SIG-M5 (cell line): ENCODE results near the gene CAMSAP2.

Source experiments
- DNase-seq: peaks from one replicate; lab custom pipeline; 2025; lab: John Stamatoyannopoulos, UW

The CAMSAP2 gene

DNA sequence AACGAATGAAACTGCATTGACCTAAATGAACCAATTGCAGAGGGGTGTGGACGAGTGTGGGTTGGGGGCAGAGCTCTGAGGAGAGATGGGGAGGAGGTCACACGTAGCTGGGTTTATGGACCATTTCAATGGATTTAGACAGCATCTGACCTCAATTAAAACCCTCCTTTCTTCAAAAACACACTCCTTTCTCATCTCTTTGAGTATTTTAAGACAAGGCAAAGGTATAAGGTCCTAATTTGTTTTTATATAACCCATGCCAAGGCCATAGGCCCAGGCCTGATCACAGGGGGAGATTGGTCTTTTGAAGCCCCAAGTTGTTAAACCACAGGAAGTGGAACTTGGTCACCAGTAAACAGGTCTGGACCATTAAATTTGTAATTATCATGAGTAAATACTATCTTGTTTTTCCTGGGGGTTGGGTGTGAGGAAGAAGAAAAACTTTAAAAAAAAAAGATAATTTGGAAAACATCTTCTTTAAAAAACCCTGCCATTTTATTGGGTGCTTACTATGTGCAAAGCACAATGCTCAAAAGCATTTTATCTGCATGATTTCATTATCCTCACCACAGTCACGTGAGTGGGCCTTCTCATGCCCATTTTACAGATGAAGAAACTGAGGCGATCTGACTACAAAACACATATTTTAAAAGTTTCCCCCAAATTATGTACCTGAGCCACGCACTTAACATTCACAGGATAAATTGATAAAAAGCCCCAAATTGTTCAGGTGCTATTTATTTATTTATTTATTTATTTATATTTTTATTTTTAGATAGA lies 147.1 kb downstream of the CAMSAP2 start:
- DNase-seq: no peak

DNA sequence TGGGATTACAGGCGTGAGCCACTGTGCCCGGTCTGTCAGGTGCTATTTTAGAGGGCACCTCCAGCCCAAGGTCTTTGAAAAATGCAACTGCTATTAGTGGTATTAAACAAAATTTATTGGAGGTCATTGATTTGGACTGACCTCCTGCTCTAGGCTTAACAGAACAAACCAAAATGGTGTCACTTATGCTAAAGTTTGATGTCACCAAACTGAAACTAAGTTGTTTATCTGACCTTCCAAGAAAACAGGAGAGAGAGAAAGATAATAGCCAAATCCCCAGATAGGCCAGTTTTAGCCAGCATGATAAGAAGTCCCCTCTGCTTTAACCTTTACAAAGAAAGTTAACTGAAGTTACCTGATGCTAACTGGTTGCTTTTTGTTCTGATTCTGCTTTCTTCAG lies 147.9 kb downstream of the CAMSAP2 start:
- DNase-seq: no peak

DNA sequence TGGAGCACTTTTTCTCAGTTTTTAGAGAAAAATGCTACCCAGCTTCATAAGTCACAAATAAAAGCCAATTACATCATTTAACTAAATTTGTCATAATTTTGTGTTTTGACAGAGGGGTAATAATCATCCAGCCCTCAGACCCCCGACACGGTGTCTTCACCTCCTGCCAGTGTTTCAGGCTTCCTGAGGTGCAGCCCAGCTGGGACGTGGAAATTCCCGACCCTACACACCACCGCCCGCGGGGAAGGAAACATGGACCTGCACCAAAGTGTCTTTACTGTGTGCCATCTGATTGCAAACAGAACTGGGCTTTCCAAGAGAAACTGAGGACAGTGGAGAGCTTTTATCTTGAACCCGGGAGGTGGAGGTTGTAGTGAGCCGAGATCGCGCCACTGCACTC lies 148.3 kb downstream of the CAMSAP2 start:
- no peak for DNase-seq

DNA sequence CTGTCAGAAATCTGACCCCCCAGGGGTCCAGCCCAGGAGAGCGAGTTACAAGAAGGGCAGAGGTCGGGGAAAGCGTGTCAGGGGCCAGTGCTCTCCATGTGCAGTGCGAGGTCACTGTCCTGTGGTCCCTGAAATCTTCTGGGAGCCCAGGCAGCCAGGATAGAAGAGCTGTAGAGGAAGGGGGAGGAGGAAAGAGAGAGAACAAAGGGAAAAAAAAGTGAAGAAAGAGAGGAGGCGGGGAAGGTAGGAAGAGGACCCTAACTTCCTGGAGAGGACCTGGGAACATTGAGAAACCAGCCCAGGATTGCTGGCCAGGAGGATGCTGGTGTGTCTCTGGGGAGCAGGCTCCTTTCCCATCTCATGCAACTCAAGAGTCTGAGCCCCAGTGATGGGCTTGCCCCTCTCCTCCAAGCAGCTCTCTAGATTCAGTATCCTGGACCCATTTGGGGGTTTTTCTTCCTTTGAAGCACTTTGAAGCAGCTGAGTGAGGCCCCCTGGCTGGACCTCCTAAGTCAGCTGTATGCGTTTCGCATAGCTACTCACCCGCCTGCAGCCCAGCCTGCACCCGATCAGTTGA lies 149.2 kb downstream of the CAMSAP2 start:
- no peak for DNase-seq

DNA sequence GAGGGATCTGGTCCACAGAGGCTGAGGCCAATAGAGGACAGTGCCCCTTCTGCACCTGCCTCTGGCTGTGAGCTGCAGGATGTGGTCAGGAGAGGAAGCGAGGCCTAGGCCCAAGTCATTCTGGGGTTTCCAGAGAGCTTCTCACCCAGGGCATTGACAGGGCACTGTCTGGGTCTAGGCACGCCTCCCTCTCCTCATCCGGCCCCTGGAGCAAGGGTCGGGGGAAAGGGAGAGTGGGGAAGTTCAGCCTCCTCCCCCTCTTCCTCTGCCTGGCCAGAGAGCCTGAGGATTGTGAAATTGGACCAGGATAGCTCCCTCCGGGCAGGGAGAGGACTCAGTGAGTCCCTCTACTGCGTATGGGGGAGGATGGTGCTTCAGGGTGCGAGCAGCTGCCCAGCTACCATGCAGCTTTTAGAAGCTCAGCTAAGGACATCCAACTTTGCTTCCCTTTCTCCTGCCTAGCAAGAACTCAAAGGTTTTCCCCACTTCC lies 149.7 kb downstream of the CAMSAP2 start:
- peak; percentile 94 for DNase-seq

DNA sequence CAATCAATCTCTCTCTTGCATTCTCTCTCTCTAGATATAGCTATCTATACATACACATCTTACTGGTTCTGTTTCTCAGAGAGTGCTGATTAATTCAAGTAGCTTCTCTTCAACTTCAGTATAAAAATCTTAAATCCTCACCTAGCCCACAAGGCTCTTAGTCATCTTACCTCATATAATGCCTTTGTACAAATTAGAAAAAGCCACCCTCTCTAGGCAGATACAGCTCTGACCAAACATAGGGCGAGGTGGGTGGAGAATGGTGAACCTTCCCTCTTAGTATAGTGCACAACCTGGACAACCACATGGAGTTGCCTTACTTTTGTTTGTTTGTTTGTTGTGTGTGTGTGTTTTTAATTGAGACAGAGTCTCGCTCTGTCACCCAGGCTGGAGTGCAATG lies 150.9 kb downstream of the CAMSAP2 start:
- no peak for DNase-seq

DNA sequence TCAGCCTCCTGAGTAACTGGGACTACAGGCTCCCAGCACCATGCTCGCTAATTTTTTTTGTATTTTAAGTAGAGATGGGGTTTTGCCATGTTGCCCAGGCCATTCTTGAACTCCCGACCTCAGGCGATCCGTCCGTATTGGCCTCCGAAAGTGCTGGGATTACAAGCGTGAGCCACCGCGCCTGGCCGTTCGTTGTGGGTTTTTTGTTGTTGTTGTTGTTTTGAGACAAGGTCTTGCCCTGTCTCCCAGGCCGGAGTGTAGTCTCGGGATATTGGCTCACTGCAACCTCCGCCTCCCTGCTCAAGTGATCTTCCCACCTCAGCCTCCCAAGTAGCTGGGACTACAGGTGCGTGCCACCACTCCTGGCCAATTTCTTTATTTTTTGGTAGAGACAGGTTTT lies 151.3 kb downstream of the CAMSAP2 start:
- no peak for DNase-seq

DNA sequence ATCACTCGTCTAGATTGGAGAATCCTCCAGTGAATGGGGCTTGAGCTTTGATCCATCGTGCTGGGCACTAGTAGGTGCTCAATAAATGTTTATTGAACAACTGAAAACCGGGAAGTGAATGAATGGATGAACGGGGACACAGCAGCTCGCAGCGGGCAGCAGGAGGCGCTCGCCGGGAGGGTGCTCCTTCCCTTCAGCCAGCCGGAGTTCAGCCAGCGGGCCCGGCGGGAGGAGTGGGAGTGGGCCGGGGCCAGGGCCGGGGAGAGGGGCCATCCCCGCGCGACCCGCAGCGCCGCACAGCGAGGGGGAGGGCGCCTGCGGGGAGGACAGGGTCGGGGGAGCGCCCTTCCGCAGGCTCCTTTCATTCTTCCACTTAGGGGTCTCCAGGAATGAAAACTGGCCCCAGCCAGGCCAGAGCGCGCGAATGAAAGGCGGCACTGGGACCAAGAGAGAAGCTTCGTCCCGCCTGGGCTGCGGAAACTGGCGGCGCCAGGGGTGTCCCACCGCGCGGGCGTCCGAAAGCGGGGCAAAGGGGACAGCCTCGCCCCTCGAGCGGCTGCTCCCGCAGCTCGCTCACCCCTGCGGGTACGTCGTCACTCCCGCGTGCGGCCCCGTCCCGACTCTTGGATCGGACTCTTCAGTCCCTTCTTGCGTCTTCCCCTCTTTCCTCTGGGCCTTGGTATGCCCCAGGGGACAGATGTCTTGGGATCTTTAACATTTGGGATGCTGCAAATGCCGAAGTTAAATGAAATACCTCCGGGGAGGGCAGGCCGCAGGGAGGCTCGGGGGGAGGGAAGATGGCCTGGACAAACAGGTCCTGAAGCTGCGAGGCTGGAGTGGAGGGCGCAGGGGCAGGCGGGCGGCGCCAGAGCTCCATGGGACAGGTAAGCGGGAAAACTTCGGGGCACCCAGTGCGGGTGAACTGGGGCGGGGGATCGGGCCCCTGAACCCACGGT lies 152.4 kb downstream of the CAMSAP2 start:
- DNase-seq: no peak

DNA sequence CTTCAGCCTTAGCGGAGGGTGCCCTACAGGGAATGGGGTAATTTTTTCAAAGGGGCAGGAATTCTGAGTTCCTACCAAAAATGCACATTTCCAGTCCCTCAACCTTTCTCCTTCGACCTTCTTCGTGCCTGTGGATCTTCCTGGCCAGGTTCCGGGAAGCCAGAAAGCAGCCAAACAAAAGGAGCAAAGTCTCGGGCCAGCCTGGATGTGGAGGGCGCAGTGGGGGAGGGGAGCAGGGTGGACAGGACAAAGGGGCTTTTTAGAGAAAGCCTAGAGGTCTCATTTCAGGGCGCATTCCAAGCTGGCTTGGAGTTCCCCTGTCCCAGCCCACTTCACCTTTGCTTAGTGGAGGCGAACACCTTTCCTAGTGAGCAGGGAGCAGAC lies 153.1 kb downstream of the CAMSAP2 start:
- no peak for DNase-seq

DNA sequence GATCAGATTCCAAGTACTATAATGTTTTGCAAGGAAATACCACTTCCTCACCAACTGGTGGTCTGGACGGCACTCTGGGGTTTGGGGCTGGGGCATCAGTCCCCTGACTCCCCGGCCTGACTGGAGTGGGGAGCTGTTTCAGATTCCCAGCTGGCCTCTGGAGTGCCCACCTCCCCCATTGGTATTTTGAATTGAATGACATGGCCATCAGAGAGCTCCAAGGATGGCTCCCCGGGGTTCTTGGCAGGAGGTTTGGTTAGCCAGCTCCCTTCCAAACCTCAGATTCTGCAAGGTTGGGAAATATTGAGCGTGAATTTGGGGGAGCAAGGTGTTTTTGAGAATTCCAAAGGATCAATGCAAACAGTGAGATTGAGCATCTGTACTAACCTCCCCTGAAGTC lies 153.9 kb downstream of the CAMSAP2 start:
- no peak for DNase-seq

DNA sequence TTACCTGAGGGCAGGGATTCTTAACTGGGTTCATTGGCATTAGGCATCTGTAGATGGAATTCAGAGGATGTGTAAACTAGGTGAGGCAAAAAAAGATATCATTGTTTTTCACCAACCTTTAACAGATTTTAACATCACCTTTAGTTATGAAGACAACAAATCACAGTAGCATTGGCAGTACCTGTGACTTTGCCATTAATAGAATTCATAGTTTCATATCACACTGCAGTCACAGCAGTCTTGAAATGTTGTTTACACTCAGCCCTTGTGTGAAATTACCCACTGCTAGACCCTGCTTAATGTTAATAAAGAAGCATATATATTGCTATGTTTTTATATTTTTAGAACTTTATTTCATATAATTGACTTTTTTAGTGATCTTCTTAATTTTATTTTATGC lies 154.3 kb downstream of the CAMSAP2 start:
- DNase-seq: no peak

DNA sequence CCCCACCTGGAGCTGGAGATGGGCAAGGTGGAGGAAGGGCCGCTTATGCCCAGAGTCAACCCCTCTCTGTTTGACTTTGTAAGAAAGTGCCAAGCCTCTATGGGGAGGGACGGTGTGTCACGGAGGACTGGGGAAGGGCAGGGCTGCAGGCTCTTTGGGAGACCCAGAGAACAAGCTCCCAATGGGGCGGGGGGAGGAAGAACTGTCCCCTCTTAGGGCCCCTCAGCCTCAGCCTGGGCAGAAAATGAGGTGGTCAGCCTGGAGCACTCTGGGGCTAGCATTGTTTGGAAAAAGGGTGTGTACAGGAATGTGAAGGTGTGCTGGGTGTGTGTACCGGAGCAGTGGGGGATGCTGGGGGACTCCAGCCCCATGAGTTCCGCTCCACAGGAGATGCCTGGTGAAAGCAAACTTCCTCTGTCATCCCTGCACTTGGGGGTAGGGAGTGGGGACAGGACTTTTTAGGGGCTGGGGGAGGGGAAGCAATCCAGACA lies 154.8 kb downstream of the CAMSAP2 start:
- no peak for DNase-seq

DNA sequence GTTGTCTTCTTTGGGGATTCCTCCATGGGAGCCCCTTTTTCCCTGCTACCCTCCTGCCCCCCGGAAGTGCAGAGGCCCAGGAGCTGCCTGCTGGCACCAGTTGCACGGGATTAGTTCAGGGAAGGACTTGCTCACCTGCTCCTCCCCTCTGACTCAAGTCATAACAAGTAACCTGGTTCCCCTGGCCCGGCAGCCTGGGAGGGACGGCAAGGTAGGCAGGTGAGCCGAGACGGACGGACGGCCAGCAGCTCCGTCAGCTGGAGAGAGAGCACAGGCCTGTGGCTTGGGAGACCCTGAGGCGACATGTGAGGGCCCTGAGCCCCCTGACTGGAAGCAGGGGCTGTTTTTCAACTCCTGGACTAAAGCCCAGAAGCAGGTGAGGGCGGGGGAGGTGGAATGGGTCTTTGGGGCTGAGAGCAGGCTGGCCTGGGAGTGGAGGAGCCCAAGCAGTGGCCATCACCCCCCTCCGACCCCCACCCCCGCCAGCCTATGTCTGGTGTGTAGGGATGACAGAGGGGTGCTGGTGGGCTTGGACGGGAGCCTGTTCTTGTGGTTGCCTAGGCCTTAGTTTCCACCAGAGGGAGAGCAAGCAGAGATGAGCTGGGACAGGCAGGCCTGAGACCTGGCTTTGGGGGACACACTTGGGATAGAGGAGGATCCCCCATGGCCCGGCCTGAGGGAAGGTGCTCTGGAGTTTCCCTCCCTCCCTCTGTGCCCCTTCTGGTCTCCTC lies 156.2 kb downstream of the CAMSAP2 start, which contains the start of gene INAVA:
Gene INAVA, plus strand, starts transcription at position 189 of the 731 bp plus-strand sequence. CDS start 3,501 bp downstream, outside the sequence.
- DNase-seq: no peak

DNA sequence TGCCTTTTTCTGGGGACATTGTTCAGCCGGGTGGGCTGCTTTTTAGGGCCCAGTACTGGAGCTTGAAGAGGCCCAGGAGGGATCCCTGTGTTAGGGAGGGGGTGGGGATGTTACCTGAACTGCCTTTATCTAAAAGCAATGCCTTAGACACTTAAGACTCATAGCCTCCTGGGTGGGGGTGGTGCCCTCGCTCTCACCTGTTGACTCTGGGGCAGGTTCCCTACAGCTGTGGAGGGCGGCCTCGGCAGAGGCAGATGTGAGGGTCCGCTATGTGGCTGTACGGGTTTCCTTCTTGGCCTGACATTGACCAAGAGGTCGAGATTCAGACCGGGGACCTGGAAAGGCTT lies 156.7 kb downstream of the CAMSAP2 start:
- DNase-seq: no peak

DNA sequence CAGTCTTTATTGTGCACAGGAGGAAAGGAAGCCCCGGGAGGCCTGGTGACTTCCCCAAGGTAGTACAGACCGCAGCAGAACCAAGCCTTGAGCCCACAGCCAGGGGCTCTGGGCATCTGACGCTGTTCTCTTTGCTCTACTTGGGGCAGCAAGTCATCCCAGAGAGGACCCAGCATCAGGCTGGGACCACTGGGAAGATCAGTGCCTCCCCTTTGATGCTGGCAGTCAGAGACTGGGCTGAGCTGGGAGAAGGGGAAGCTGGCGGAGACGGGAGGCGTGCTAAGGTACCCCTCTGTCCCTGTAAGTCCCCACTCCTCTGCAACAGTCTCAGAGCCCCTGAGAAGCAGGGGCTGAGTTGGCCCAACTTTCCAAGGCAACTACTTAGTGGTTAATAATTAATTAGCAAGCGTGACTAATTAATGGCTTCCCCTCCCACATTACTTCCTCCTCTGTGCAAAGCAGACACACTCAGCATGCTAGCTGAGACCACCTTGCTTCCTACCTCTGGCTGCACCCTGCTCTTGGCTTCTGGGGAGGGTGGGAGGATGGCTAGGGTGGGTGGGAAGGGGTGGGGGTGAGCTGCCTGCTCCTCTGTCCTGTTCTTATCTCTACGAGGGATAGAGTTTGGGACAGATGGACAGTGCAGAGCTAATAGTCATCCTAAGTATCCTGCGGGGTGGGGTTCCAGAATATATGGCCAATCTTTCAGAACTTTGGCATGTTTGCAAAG lies 157.3 kb downstream of the CAMSAP2 start:
- DNase-seq: no peak

DNA sequence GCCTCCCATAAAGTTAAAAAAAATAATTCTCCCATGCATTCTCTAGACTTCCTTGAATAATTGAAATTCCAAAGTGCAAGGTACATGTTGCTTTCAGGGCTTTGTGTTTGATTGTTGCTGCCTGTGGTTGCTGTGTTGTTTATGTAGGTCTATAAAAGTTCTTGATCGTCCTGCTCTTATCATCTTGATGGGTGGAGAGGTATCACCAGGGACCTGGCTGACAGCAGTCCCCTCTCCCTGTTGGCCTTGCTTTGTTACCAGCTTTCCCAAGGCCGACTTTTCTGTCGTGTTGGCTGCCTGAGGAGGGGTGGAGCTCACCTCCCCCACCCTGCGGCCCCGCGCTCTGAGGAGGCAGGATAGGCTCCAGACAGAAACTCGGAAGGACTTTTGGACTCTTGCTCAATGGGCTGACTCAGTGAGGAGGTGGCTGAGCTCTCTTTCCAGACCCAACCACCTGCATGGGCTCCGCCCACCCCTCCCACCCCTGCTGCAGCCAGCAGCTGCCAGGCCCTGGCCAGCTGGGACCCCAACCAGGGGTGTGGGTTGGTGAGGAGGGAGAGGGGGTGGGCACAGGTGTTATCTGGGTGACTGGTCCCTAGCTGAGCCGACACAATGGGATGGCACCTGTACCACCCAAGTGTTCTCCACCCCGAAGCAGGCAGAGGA lies 158.0 kb downstream of the CAMSAP2 start:
- peak; percentile 41 for DNase-seq

DNA sequence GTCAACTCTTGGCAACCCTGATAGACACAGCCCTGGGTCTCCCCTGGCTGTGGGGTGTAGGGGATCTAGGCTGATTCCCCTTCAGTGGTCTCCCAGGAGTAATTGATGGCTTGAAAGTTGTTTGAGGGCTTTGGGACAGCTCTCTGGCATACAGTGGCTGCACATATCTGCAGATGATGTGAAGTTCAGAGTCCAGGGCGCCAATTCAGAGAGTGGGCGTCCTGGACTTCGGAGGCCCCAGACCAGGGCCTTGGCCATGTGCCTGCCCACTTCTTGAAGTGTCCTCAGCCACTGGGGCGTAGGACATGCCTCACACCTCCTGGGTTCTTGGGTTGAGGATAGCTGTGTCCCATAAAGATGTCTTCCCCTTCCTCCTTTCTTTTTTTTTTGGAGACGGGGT lies 158.6 kb downstream of the CAMSAP2 start:
- no peak for DNase-seq

DNA sequence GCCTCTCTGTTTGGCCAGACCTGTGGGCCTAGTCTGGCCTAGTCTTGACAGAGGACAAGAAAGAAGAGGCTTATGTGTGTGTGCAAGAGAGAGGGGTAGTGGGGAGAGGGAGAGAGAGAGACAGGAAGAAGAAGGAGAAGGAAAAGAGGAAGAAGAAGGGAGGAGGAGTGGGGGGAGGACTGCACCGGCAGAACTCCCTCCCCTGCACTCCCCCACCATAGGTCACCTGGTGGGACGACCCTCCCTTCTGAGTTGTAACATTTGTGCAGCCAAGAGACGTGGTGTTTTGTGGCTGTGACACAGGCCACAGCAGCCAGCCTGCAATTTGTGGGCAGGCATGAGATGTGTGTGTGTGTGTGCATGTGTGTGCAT lies 160.3 kb downstream of the CAMSAP2 start:
- no peak for DNase-seq

DNA sequence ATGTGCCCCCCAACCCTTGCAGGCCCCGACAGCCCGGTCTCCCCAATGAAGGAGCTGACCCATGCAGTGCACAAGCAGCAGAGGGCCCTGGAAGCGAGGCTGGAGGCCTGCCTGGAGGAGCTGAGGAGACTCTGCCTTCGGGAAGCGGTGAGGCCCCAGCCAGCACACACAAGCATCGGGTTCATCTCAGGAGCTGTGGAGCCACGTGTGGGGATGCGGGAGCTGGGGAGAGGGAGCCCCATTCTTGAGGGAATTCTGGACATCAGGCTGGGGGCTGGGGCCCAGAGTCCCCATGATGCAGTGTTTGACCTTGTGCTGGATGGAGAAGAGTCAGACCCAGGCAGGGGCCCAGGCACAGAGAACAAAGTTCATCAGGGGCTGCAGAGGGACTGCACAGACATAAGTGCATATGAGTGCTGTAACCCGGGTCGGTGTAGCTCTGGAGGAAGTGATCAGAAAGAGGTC lies 160.8 kb downstream of the CAMSAP2 start:
- DNase-seq: no peak
